Measurements from ENCODE around the gene EVC.

- no peak for TF ChIP-seq EZH2 (IDR thresholded peaks at IDR 0.05; ENCODE audit: borderline replicate concordance, low read depth, low read length, poor library complexity, severe bottlenecking)
- TF ChIP-seq, protein P1, sequence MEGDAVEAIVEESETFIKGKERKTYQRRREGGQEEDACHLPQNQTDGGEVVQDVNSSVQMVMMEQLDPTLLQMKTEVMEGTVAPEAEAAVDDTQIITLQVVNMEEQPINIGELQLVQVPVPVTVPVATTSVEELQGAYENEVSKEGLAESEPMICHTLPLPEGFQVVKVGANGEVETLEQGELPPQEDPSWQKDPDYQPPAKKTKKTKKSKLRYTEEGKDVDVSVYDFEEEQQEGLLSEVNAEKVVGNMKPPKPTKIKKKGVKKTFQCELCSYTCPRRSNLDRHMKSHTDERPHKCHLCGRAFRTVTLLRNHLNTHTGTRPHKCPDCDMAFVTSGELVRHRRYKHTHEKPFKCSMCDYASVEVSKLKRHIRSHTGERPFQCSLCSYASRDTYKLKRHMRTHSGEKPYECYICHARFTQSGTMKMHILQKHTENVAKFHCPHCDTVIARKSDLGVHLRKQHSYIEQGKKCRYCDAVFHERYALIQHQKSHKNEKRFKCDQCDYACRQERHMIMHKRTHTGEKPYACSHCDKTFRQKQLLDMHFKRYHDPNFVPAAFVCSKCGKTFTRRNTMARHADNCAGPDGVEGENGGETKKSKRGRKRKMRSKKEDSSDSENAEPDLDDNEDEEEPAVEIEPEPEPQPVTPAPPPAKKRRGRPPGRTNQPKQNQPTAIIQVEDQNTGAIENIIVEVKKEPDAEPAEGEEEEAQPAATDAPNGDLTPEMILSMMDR (conservative IDR thresholded peaks at IDR 0.05; ENCODE audit: low read depth, low read length): no peak
These were observed 102.9 kb downstream of the EVC start for GRCh38 chr4:5813882-5814255.
